A549 (cell line): ENCODE measurements around the gene RALBP1. TPM values are rescaled to one million over a fixed set of nuclear protein-coding genes. Genes with fewer than 3 reads are reported as not detected.
A peak's percentile ranks its signal among the peaks of the same experiment; 100 is the strongest.

Source experiments
- ATAC-seq, 2 experiments: fragments of 200-7000 bp in 1 of 2; fragments of >200 bp in 1 of 2; cut with Nextera tagmentation in 1 of 2; cut with Tn5 transposase in 1 of 2; 3 replicates each; pipeline versions ENCODE4 v1.8.0 to v1.9.1; 2018 to 2020; ENCODE audit warnings: mild to moderate bottlenecking in 1 of 2, moderate library complexity in 1 of 2
- CTCF ChIA-PET: fragments of 300-600 bp; sonication (Branson Sonifier 250); formaldehyde crosslinking; extraction: SDS; loops from one replicate; lab custom pipeline; 2021; ENCODE audit warnings: antibody characterized with exemption, inconsistent platforms; lab: Yijun Ruan, JAX
- POLR2A ChIA-PET: fragments of 350-600 bp; formaldehyde crosslinking; extraction: SDS; loops from one replicate; lab custom pipeline; 2021; ENCODE audit warnings: antibody characterized with exemption, inconsistent platforms; lab: Yijun Ruan, JAX
- DNase-seq, 2 experiments: peaks; one replicate each; pipeline versions ENCODE4 v3.0.0 to v3.0.0-alpha.2; 2011 to 2016; ENCODE audit warnings: low read depth in 1 of 2, low spot score in 1 of 2
- FAIRE-seq: peaks from 2 replicates; lab custom pipeline; 2011; peaks lifted over from hg19 to GRCh38; lab: Jason Lieb, UNC
- H3K27ac ChIP-seq, 2 experiments: fragments of >200 bp; sonication (Bioruptor Twin); formaldehyde crosslinking; 3 replicates each; pipeline ENCODE4 v1.5.1; 2016 to 2017
- H3K4me1 ChIP-seq: fragments of >200 bp; sonication (Bioruptor Twin); formaldehyde crosslinking; 3 replicates; pipeline ENCODE4 v1.6.1; 2016
- H3K4me2 ChIP-seq: fragments of >200 bp; sonication (Bioruptor Twin); formaldehyde crosslinking; 3 replicates; pipeline ENCODE4 v1.6.1; 2016
- H3K4me3 ChIP-seq: fragments of >200 bp; sonication (Bioruptor Twin); formaldehyde crosslinking; 3 replicates; pipeline ENCODE4 v1.5.1; 2016
- H3K9me3 ChIP-seq: fragments of >200 bp; sonication (Bioruptor Twin); formaldehyde crosslinking; 3 replicates; pipeline ENCODE4 v1.6.1; 2016
- ATOH8 ChIP-seq: fragments of 250-450 bp; sonication (Bioruptor Pico); IDR thresholded peaks from 2 replicates; pipeline ENCODE4 v1.5.0; 2020; ENCODE audit warnings: low read depth, mild to moderate bottlenecking, moderate library complexity
- BCL3 ChIP-seq: fragments of >200 bp; sonication (Bioruptor Twin); formaldehyde crosslinking; IDR thresholded peaks from 3 replicates; pipeline ENCODE4 v1.6.1; 2016
- BHLHE40 ChIP-seq: IDR thresholded peaks from 2 replicates; pipeline ENCODE4 v1.6.1; 2012; ENCODE audit warnings: low read depth, low read length, inconsistent platforms
- CBX8 ChIP-seq: fragments of 200-600 bp; sonication (generic); IDR thresholded peaks from 2 replicates; pipeline ENCODE4 v1.6.1; 2016
- CHD2 ChIP-seq: fragments of 150-350 bp; IDR thresholded peaks from 2 replicates; pipeline ENCODE4 v1.6.1; 2014; ENCODE audit warnings: low read length; ENCODE audit not compliant: partially characterized antibody
- CHD4 ChIP-seq: fragments of 200-600 bp; sonication (generic); IDR thresholded peaks from 2 replicates; pipeline ENCODE4 v1.6.1; 2016; ENCODE audit warnings: antibody characterized with exemption, mild to moderate bottlenecking, borderline replicate concordance
- CTCF ChIP-seq: fragments of >200 bp; sonication (Bioruptor Twin); formaldehyde crosslinking; IDR thresholded peaks from 3 replicates; pipeline ENCODE4 v1.5.1; 2016
- E2F6 ChIP-seq: IDR thresholded peaks from 2 replicates; pipeline ENCODE4 v1.6.1; 2012; ENCODE audit warnings: low read depth, borderline replicate concordance
- EHF ChIP-seq: fragments of 250-450 bp; sonication (Bioruptor Pico); IDR thresholded peaks from 2 replicates; pipeline ENCODE4 v1.5.0; 2020; ENCODE audit warnings: mild to moderate bottlenecking
- ESRRA ChIP-seq: fragments of 150-350 bp; IDR thresholded peaks from 2 replicates; pipeline ENCODE4 v1.6.1; 2014; ENCODE audit warnings: mild to moderate bottlenecking, low read length, borderline replicate concordance
- FOSL2 ChIP-seq, 2 experiments: fragments of 450-650 bp in 1 of 2; fragments of >200 bp in 1 of 2; sonication (Bioruptor Twin) in 1 of 2; formaldehyde crosslinking; IDR thresholded peaks; 2 replicates each; pipeline versions ENCODE4 v1.5.0 to v1.6.1; 2016 to 2020; ENCODE audit warnings: mild to moderate bottlenecking in 1 of 2, moderate library complexity in 1 of 2
- GATA3 ChIP-seq: IDR thresholded peaks from 2 replicates; pipeline ENCODE4 v1.6.1; 2012; ENCODE audit warnings: borderline replicate concordance
- HES2 ChIP-seq: fragments of >200 bp; sonication (Bioruptor Twin); formaldehyde crosslinking; IDR thresholded peaks from 2 replicates; pipeline ENCODE4 v1.6.1; 2016
- HEYL ChIP-seq: fragments of 250-450 bp; sonication (Bioruptor Pico); IDR thresholded peaks from 2 replicates; pipeline ENCODE4 v1.8.0; 2021; ENCODE audit warnings: mild to moderate bottlenecking, moderate library complexity
- HOXB13 ChIP-seq: fragments of 250-450 bp; sonication (Bioruptor Pico); IDR thresholded peaks from 2 replicates; pipeline ENCODE4 v1.5.0; 2020; ENCODE audit warnings: low read depth, mild to moderate bottlenecking, moderate library complexity
- JUNB ChIP-seq: fragments of >200 bp; sonication (Bioruptor Twin); formaldehyde crosslinking; IDR thresholded peaks from 2 replicates; pipeline ENCODE4 v1.6.1; 2016
- KDM1A ChIP-seq: fragments of 200-600 bp; sonication (generic); IDR thresholded peaks from 2 replicates; pipeline ENCODE4 v1.6.1; 2016; ENCODE audit warnings: low read depth, mild to moderate bottlenecking
- MAZ ChIP-seq: fragments of 150-350 bp; IDR thresholded peaks from 2 replicates; pipeline ENCODE4 v1.6.1; 2014; ENCODE audit warnings: antibody characterized with exemption, low read depth, low read length, borderline replicate concordance
- NPAS2 ChIP-seq: fragments of 250-450 bp; sonication (Bioruptor Pico); IDR thresholded peaks from 2 replicates; pipeline ENCODE4 v1.8.0; 2022; ENCODE audit warnings: mild to moderate bottlenecking, moderate library complexity, borderline replicate concordance
- NR3C1 ChIP-seq: fragments of >200 bp; sonication (Bioruptor Twin); formaldehyde crosslinking; IDR thresholded peaks from 3 replicates; pipeline ENCODE4 v1.6.1; 2017
- PBX3 ChIP-seq: IDR thresholded peaks from 2 replicates; pipeline ENCODE4 v1.6.1; 2012
- PHF8 ChIP-seq: fragments of 200-600 bp; sonication (generic); IDR thresholded peaks from 2 replicates; pipeline ENCODE4 v1.6.1; 2016; ENCODE audit warnings: low read depth, mild to moderate bottlenecking, antibody characterized with exemption, moderate library complexity, borderline replicate concordance
- POLR2AphosphoS2 ChIP-seq: conservative IDR thresholded peaks from 2 replicates; pipeline ENCODE4 v1.6.1; 2012; ENCODE audit warnings: low read length, improper control_type of control experiment, inconsistent platforms
- RAD21 ChIP-seq, 2 experiments: fragments of >200 bp in 1 of 2; sonication (Bioruptor Twin) in 1 of 2; formaldehyde crosslinking in 1 of 2; IDR thresholded peaks in 1 of 2; conservative IDR thresholded peaks in 1 of 2; 2 replicates in 1 of 2; 3 replicates in 1 of 2; pipeline ENCODE4 v1.6.1; 2012 to 2018; ENCODE audit warnings: inconsistent platforms in 1 of 2
- RARB ChIP-seq: fragments of 250-450 bp; sonication (Bioruptor Pico); IDR thresholded peaks from 2 replicates; pipeline ENCODE4 v1.8.0; 2021; ENCODE audit warnings: mild to moderate bottlenecking, moderate library complexity
- RCOR1 ChIP-seq: fragments of 150-350 bp; IDR thresholded peaks from 2 replicates; pipeline ENCODE4 v1.6.1; 2014; ENCODE audit warnings: antibody characterized with exemption, low read length, low read depth
- RNF2 ChIP-seq: fragments of 200-600 bp; sonication (generic); IDR thresholded peaks from 2 replicates; pipeline ENCODE4 v1.6.1; 2016; ENCODE audit warnings: low read depth, mild to moderate bottlenecking, antibody characterized with exemption, moderate library complexity, borderline replicate concordance
- SREBF2 ChIP-seq: fragments of 450-650 bp; IDR thresholded peaks from 2 replicates; pipeline ENCODE4 v1.6.1; 2014; ENCODE audit warnings: mild to moderate bottlenecking, moderate library complexity
- ZC3H11A ChIP-seq: fragments of 450-650 bp; IDR thresholded peaks from 2 replicates; pipeline ENCODE4 v1.6.1; 2014; ENCODE audit warnings: antibody characterized with exemption, mild to moderate bottlenecking
- WGBS: methylation state at CpG from one replicate; pipeline ENCODE4 v1.1.6; 2017; ENCODE audit errors: missing lambda C conversion rate; 5-methylcytosine and 5-hydroxymethylcytosine counted together
- polyA plus RNA-seq, 4 experiments: library from polyadenylated mRNA; depleted of rRNA in 3 of 4; stranded (reverse); fragments of >200 nt; fragmentation: RNase III in 1 of 4; extraction: RNeasy Plus Mini Kit Qiagen cat#74134 plus additional on column Dnase treatment in 1 of 4; gene quantifications; 2 replicates in 3 of 4; 3 replicates in 1 of 4; pipeline ENCODE4 v1.2.3, GENCODE V29; 2011 to 2017

The RALBP1 gene
- polyA plus RNA-seq, 2 of the 4 experiments (the other 2 are of a cell fraction) = 35.6 to 38.2 TPM

GRCh38 chr18:9539283-9539682 lies 64.0 kb downstream of the RALBP1 start:
- Histone ChIP-seq H3K27ac (no peak overlapping the region), H3K4me3 (no peak overlapping the region)
- POLR2A ChIA-PET = no interaction called here
- WGBS = 61% methylated on average over 6 of the region's 6 CpGs
- no peak for DNase-seq
- no peak for FAIRE-seq
- TF ChIP-seq KDM1A = no peak
- no peak for TF ChIP-seq CBX8
- no peak for TF ChIP-seq HOXB13 (CRISPR knock-in tag)
- TF ChIP-seq RARB (CRISPR knock-in tag) = no peak
- TF ChIP-seq BHLHE40 = no peak
- TF ChIP-seq RCOR1 = no peak
- TF ChIP-seq POLR2AphosphoS2 = no peak
- TF ChIP-seq NPAS2 (CRISPR knock-in tag) = no peak
- TF ChIP-seq CTCF = no peak
- no peak for TF ChIP-seq RAD21 (conservative IDR thresholded peaks at IDR 0.05 in 1 of 2, IDR thresholded peaks at IDR 0.05 in 1 of 2)
- TF ChIP-seq JUNB = no peak
- TF ChIP-seq HEYL = no peak
- TF ChIP-seq ATOH8 (CRISPR knock-in tag) = no peak
- no peak for TF ChIP-seq CHD2
- no peak for TF ChIP-seq HES2
- no peak for TF ChIP-seq GATA3
- no peak for TF ChIP-seq NR3C1
- TF ChIP-seq EHF (CRISPR knock-in tag) = no peak
- no peak for TF ChIP-seq BCL3
- TF ChIP-seq E2F6 = no peak
- TF ChIP-seq, all 56 proteins: peak for 0
- CTCF ChIA-PET = interaction anchor here (0.7 to 1.6 kb wide), 2 partner anchors 36 to 241 kb away, joined by 3 to 4 read pairs; no protein-coding TSS in a partner anchor
- ATAC-seq = no peak
- no peaks in the 10 kb centered on the region for H3K9me3 ChIP-seq
- H3K4me1 ChIP-seq = 0 out of 3 replicates have a peak, but pooled peaks cover 7% of the 10 kb centered on the region
- H3K4me2 ChIP-seq = no peak overlapping the region

GRCh38 chr18:9539938-9540337 lies 64.6 kb downstream of the RALBP1 start:
- no peaks in the 10 kb centered on the region for H3K9me3 ChIP-seq
- ChIA-PET POLR2A (no interaction called here), CTCF (interaction anchor here (1.6 kb wide), 1 partner anchor 35 kb away, joined by 4 read pairs; no protein-coding TSS in a partner anchor)
- TF ChIP-seq FOSL2 (IDR thresholded peaks at IDR 0.05) (no peak), FOSL2 (CRISPR knock-in tag; IDR thresholded peaks at IDR 0.05) (no peak), HOXB13 (CRISPR knock-in tag) (no peak), BCL3 (no peak), NR3C1 (no peak), ZC3H11A (no peak), PHF8 (no peak), ESRRA (no peak), EHF (CRISPR knock-in tag) (no peak), CHD4 (no peak), RNF2 (no peak), PBX3 (no peak), NPAS2 (CRISPR knock-in tag) (no peak), HES2 (no peak), MAZ (no peak), JUNB (no peak), CBX8 (no peak), SREBF2 (no peak), HEYL (no peak)
- H3K4me1 ChIP-seq = 0 out of 3 replicates have a peak, but pooled peaks cover 7% of the 10 kb centered on the region
- 86% methylated on average over 8 of the region's 8 CpGs for WGBS
- FAIRE-seq = no peak
- peak in 1 of 2 experiments; percentile 25; a peak in 2 of 6 replicates for ATAC-seq
- no peak overlapping the region for H3K4me2 ChIP-seq
- no peak for DNase-seq
- no peak overlapping the region for H3K27ac ChIP-seq
- no peak overlapping the region for H3K4me3 ChIP-seq
